Posterior cingulate gyrus (tissue), 11 donors: ENCODE results near the gene ST6GAL1.

Experiments used
- DNase-seq, 10 donors: peaks; one replicate each; pipeline versions ENCODE4 v3.0.0 to v3.0.0-alpha.2; 2020 to 2021; ENCODE audit warnings: mixed read lengths in 3 of 10
- intact Hi-C: fragments of 100-400 bp; cut with DNase I; formaldehyde crosslinking; loops from one replicate; pipeline ENCODE4 v1.15.1; 2023

ST6GAL1 gene

GRCh38 chr3:187101184-187102072 is 171.1 kb downstream of the ST6GAL1 start:
- intact Hi-C loops = no loop called here

GRCh38 chr3:187102073-187102634 is 171.8 kb downstream of the ST6GAL1 start:
- DNase-seq = no peak
- intact Hi-C loops = no loop called here

More at GRCh38 chr3:187101184-187102072, 171.1 kb downstream of the ST6GAL1 start:
- peak in 4 of 10 donors; percentile 15 to 76 (median 30) for DNase-seq

GRCh38 chr3:187103251-187103650 is 172.9 kb downstream of the ST6GAL1 start:
- peak in 1 of 10 donors; percentile 16 for DNase-seq

GRCh38 chr3:187104342-187104741 is 174.0 kb downstream of the ST6GAL1 start:
- intact Hi-C loops = no loop called here
- DNase-seq = peak in 1 of 10 donors; percentile 52

More at GRCh38 chr3:187103251-187103650, 172.9 kb downstream of the ST6GAL1 start:
- intact Hi-C loops = no loop called here

GRCh38 chr3:187104933-187105332 is 174.6 kb downstream of the ST6GAL1 start:
- intact Hi-C loops = no loop called here
- no peak for DNase-seq

- DNase-seq = no peak
- intact Hi-C loops = no loop called here
Measured at GRCh38 chr3:187105700-187106099, 175.4 kb downstream of the ST6GAL1 start.

- DNase-seq = no peak
- intact Hi-C loops = no loop called here
Measured at GRCh38 chr3:187107989-187108388, 177.7 kb downstream of the ST6GAL1 start.

GRCh38 chr3:187110156-187110555 is 179.8 kb downstream of the ST6GAL1 start:
- DNase-seq = no peak
- intact Hi-C loops = no loop called here

GRCh38 chr3:187112934-187113793 is 182.8 kb downstream of the ST6GAL1 start:
- intact Hi-C loops = loop anchor here (2.0 kb wide), 1 partner anchor 52 kb away; no protein-coding TSS in a partner anchor
- no peak for DNase-seq

GRCh38 chr3:187114511-187114910 is 184.2 kb downstream of the ST6GAL1 start:
- DNase-seq = no peak
- intact Hi-C loops = no loop called here

- DNase-seq = no peak
- intact Hi-C loops = no loop called here
Measured at GRCh38 chr3:187120326-187120725, 190.0 kb downstream of the ST6GAL1 start.

- intact Hi-C loops = no loop called here
- no peak for DNase-seq
Measured at GRCh38 chr3:187122261-187122660, 191.9 kb downstream of the ST6GAL1 start.

- intact Hi-C loops = no loop called here
- DNase-seq = no peak
Measured at GRCh38 chr3:187125319-187126031, 195.1 kb downstream of the ST6GAL1 start.
